T1000 (cell line): ENCODE results near the gene PIGP.
A peak's percentile ranks its signal among the peaks of the same experiment; 100 is the strongest.
"Not testable (repeated sequence)": the region's sequence is repeated elsewhere in the genome, so short reads cannot be mapped to it uniquely, and the experiment has no call there.

Experiments
- DNase-seq: peaks from one replicate; lab custom pipeline; 2025; ENCODE audit warnings: mixed read lengths; lab: John Stamatoyannopoulos, UW

PIGP gene

DNA sequence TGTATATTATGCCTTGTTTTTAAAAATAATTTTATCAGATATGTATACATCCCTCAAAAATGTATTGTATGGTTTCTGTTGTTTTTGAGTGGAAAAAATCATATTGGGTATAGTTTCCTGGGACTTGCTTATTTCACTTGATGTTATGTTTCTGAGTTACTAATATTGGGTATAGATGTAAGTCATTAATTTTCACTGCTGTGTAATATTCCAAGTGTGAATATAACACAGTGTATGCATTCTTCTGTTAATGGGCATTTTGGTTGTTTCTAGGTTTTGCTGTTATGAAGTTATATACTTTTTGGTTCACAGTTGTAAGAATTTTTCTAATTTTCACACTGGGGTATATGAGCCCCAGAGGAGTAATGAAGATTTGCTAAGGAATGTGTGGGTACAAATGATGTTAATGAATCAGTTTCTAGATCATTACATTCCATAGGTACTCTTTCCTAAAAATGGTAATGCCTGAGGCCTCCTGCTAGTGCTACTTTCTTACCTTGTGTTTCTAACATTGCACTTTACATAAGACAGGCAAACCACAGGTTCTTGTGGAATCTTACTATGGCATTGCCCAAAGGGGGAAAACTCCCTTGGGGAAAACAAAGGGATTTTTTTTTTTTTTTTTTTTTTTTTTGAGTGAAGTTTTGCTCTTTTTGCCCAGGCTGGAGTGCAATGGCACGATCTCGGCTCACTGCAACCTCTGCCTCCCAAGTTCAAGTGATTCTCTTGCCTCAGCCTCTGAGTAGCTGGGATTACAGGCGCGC, 3.4 kb upstream of the PIGP start:
- DNase-seq: no peak

DNA sequence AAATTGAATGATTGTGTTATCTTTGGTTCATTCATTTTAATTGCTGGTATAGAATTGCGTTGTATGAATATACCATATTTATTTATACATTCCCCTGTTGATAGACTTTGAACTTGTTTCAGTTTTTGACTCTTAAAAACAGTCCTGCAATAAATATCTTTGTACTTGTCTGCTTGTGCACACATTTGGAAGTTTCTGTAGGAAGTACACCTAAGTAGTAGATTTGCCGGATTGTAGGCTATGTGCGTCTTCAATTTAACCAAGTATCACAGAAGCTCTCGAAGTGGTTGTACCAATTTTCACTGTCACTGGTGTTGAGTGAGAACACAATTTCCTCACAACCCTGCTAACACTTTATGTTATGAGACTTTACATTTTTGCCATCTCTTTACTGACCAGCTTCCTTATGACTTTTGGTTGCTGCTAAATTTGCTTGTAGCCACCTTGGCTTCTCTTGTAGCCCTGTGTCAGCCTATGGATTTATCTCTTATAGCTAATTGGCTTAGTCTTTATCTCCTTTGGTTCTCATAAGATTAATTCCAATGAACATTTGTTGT, 2.4 kb upstream of the PIGP start:
- DNase-seq: no peak

DNA sequence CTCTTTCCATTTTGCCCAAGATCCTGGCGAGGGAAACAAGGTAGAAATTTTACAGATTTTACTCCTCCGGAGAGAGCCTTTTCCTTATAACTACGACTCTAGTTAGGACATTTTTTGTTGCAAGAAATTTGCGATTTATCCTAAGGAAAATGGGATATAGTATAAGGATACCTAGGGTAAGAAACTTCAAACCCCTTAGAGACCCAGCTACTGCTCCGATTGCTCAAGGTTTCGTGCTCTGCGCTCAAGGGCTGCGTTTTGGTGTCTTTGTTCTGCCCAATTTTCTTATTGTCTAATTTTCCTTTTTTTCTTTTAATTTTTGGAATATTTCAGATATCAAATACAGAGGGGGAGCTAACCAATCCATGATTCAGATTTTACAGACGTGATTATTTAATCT, 1.7 kb upstream of the PIGP start:
- DNase-seq: no peak

DNA sequence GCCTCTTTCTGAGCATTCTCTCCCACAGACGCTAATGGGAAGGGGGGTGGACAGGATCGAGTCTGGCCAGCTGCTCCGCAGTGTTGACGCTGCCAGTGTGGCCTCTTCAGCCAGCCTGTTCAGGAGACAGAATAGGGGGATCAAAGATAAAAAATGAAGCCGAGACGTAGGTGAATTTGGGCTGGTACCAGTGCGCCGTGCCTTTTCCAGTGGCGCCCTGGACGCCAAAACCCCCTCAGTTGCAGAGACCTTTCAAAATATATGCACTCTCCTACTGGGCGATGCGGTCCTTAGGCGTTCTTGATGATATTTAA, 1.3 kb upstream of the PIGP start:
- no peak for DNase-seq

DNA sequence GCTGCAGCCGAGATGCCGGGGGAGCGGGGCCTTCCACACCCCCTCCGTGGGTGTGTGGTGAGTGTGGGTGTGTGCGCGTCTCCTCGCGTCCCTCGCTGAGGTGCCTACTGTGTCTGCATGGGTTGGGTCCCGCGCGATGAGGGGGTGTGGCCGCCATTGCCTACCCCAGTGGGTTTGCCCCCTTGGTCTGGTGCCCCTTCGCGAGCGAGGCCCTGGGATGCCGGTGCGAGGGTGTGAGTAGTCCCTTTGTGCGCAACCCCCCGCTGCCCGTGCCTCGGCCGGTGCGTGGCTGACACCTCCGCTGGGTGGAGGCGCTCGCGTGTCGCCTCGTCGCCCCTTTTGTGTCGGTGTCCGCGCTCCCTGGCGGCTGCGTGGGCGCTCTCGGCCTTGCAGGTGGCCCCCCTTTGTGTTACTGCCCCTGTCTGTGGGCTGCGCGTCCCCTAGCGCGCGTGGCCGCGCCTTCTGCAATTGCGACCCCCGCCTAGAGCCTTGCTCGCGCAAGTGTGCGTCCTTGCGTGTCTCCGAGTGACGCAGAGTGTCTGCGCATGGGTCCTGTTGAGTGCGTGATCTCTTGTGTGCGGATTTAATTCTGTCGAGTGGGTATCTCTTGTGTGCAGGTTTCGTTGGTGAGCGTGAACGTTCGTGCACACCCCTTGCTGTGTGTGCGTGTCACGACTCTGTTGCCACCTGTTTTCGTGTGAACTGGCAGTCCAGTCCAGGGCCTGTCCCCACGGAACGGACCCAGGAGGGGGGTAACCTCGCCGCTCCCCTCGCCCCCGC, 736 bp upstream of the PIGP start:
- DNase-seq: peak; percentile 38

DNA sequence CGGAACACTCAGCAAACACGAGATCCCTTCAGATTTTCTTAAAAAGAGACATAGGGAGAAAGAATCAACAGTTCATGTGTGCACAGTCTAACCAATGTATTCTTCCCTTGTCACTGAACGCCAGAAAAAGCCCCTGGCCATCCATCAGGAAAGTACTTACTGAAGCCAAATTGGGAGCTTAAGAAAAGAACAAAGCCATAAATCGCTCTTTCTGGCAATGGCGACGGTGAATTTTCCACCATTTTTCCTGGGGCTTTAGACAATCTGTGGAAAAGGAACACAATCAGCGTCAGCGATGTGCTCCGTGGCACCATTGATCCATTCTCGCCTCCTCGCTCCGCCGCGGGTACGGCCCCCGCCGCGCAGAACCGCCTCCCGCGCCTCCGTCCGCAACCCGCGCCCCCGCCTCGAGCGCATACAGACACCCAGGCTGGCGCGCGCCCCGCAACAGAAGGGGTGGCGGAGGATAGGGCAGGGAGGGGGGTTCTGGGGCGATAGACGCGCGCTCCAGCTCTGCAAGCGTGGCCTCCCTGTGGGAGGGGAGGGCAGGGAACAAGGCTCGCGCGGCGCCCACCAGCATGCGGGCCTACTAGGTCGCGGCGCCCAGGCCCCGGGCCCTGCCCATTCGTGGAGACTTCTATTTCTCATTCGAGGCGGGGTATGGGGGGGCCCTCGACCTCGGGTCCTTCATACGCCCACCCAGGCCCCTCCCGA, 440 bp downstream of the PIGP start:
- DNase-seq: peak; percentile 86

DNA sequence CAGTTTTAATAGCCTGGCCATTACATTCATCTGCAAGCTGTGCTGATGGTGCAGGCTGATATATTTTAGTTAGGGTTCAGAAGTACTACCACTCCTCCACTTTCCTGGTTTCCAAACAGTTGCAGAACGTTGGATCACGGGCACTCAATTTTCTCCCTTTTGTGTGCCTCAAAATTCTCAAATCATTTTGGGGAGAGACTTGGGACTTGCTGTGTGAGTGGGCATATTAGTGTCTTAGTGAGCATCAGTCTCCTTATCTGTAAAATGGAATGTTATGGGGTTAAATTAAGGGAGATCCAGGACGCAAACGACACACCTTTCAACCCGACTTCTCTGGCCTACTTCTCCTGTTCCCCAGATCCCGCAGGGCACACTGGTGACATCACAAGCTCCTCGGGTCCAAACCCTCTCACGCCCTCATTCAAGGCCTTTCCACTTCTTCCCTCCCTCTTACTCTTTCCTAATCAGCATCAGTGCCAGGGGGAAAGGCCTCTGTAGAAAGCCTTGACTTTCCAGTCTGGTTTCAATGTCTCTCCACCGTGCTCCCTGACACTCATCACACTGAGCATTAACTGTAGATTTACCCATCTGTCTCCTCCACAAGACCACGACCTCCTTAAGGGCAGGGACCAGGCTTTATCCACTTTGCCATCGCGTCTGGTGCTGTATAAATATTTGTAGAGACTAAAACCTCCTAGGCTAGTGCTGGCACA, 1.2 kb downstream of the PIGP start:
- DNase-seq: no peak

DNA sequence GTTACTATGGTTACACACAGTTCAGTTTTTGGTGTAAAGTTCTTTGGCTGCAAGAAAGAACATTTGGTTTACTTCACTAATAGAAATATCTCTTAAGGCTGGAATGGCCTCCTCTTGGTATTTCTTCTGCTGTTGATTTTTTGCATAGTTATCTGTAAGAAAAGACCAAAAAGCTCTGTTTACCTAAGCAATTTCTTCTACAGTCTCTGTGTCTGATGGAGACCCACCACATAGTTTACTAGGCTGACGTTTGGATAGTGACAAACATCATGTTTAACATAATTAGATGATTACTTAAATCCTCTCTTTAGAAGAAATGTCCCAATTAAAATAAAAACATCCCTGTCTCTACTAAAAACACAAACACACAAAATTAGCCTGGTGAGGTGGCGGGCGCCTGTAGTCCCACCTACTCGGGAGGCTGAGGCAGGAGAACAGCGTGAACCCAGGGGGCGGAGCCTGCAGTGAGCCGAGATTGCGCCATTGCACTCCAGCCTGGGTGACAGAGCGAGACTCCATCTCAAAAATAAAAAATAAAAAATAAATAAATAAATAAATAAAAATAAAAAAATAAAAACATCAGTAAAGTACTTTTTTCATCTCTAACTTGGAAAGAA, 7.2 kb downstream of the PIGP start:
- DNase-seq: no peak

DNA sequence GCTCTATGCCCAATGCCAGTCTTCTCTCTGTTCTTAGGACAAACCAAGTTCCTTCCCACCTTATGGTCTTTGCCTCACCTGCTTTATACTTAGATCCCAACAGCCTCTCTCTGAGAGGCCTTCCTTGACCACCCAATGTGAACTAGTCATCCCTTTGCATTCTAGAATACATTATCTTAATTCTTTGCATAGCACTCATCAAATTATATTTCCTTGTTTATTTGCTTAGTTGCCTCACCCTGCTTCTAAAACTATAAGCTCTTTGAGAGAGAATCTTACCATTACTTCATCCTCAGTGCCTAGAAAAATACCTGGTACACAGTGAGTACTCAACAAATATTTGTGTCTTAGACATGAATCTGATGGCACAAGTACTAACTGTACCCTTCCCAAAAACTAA, 8.0 kb downstream of the PIGP start:
- DNase-seq: no peak

DNA sequence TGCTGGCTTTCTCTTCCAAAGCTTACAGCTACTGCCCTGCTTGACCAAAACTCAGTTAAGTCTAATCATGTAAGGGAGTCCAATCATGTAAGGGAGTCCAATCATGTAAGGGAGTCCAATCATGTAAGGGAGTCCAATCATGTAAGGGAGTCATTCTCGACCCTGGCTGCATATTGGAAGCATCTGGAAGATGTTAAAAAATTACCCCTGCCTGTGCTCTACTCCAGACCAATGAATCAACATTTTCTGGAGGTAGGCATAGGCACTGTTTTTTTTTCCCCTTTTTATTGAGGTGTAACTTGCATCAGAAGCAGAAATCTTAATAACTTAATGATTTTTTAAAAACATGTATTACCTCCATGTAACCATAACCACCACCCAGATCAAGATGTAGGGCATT, 9.4 kb downstream of the PIGP start:
- DNase-seq: no peak

DNA sequence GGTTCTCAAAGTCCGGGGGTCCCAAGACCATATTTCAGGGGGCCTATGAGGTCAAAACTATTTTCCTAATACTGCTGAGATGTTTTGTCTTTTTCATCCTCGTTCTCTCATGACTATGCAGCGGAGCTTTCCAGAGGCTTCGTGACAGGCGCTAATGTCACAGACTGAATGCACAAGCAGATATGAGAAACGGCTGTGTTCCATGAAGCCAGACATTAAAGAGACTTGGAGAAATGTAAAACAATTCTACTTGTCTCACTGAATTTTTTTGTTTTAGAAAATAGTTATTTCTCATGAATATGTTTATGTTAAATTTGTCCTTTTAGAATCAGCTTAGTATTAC, 10.3 kb downstream of the PIGP start:
- DNase-seq: no peak

DNA sequence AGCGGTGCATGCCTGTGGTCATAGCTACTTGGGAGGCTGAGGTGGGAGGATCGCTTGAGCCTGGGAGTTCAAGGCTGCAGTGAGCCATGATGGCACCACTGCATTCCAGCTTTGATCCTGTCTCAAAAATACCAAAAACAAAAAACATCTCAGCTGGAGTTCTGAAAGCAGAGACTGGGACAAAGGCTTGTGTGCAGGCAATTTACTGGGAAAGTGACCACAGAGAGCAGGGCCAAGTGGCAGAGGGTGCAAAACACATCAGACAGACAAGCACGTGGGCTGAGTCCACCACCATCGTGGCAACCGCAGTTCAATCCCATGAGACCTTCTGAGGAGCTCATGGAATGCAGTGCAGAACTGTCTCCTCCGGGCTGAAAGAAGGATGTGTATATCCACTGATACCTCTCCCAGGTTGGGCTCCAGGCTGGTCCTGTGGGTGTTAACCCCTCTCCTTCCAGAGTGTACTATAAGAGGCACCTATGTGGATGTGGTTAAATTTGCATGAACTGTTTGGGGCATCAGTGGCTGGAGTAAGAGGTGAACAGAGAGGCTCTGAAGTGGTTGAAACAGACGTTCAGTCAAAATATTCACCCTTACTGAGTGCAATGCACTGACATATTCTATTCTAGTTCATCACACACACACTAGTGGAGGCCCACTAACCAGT, 10.8 kb downstream of the PIGP start:
- no peak for DNase-seq

DNA sequence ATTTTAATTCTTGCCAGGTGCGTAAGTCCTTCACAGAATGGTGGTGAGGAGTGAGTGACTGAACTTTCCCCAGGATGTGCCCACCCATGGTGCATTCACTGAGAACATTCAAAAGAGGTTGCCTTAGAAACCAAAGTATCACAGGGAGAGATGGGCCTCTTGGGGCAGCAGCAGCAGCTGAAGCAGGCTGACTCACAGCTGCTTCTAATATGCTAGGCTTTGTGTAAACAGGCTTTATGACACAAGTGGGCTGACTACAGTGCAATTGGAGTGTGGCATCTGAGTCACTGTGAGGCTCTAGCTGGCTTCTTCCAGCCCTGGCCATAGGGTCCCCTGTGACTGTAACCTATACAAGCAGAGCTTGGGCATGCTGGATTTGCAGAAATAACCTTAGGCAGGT, 12.6 kb downstream of the PIGP start:
- peak; percentile 82 for DNase-seq

DNA sequence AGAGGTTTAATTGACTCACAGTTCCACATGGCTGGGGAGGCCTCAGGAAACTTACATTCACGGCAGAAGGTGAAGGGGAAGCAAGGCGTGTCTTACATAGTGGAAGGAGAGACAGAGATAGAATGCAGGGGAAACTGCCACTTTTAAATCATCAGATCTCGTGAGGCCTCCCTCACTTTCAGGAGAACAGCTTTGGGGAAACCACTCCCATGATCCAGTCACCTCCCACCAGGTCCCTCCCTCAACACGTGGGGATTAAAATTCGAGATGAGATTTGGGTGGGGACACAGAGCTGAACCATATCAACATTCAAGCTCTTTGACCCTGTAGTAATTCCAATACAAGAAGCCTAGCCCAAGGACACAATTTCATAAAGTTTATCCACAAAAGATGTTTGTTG, 13.7 kb downstream of the PIGP start:
- no peak for DNase-seq

DNA sequence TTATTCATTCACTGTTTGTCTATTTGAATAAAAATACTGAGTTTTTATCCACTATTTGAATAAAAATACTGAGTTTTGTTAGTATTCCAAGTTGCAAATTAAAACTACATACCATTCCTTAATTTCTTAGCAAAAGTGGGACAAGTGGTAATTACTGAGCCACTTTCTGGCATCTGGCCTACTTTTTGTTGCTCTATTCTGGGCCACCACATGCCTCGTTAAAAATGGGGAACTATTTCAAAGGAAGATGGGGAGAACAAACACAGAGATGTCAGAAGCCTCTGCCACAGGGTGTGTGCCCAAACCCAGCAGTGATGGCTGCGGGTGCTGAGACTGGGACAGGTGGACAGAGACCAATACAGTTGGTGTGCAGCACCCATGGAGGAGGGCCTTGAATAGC, 14.6 kb downstream of the PIGP start:
- no peak for DNase-seq

DNA sequence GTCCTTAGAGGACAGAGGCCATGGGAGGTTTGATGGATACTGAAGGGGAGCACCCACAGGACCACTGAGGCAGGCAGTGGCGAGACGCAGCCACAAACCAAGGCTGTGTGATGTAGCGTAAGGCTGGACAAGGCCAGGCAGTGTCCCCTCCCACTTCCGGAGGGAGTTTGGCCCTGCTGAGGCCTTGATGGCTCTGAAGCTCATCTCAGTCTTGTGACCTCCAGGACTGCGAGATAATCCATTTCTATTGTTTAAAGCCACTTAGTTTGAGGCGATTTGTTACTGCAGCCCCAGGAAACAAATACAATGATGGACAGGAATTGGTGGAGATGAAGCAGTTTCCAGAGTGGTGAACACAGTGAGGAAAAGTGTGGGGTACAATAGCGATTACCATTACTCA, 15.3 kb downstream of the PIGP start:
- no peak for DNase-seq

DNA sequence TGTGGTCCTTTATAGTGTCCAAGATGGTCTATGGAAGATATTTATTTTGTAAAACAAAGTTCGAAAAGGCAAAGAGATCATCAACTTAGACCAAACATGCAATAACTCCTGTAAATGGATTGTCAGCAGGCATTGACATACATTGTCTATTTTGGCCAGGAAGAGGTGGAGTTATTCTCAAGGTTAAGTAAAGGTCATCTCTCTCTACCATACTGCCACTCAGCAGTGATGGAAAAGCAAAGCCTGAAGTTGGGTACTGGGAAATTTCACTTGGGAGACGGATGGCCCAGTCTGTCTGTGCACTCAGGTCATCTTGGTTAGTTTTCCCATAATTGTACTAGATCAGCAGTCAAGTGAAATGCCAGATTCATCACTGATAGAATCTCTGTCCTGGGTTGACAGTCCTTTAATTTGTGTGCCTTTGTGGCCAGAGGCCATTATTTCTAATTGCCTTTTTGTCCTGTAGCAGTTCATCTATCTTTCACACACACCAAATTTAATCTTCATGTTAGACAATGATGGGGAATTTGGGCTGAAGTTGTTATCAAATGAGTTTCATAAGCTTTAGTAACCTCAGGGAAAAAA, 17.5 kb downstream of the PIGP start:
- DNase-seq: no peak

DNA sequence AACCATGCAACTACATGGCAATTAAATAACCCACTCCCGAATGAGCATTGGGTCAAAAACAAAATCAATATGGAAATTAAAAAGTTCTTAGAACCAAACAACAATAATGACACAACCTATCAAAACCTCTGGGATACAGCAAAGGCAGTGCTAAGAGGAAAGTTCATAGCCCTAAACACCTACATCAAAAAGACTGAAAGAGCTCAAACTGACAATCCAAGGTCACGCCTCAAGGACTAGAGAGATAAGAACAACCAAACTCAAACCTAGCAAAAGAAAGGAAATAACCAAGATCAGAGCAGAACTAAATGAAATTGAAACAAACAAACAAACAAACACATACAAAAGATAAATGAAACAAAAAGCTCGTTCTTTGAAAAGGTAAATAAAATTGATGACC, 23.1 kb downstream of the PIGP start:
- not testable (repeated sequence) for DNase-seq

DNA sequence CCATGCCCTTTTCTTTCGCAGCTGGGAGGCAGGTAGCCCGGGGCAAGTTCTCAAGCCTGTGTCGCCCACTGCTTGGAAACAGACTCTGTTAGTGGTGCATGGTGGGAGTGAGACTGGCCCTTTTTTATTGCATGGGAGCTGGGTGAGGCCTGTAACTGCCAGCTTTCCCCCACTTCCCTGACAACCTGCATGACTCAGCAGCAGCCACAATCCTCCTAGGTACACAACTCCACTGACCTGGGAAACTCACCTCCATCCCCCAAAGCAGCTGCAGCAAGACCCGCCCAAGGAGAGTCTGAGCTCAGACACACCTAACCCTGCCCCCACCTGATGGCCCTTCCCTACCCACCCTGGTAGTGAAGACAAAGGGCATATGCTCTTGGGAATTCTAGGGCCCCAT, 25.8 kb downstream of the PIGP start:
- DNase-seq: no peak

DNA sequence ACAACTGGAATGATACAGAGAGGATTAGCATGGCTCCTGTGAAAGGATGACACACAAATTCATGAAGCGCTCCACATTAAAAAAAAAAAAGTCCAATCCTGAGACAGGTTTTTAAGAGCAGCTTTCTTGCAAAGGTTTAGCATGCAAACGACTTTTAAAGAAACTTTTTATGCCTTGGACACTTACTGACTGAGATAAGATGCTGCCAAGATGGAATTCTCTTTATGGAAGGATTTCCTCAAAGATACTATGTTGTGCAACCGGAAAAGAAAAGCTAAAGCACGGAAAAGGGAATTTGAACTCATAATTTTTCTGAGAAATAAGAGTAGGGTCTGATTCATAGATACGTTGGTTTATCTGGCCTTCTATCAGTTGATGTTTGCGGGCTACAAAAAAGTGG, 27.3 kb downstream of the PIGP start:
- no peak for DNase-seq

DNA sequence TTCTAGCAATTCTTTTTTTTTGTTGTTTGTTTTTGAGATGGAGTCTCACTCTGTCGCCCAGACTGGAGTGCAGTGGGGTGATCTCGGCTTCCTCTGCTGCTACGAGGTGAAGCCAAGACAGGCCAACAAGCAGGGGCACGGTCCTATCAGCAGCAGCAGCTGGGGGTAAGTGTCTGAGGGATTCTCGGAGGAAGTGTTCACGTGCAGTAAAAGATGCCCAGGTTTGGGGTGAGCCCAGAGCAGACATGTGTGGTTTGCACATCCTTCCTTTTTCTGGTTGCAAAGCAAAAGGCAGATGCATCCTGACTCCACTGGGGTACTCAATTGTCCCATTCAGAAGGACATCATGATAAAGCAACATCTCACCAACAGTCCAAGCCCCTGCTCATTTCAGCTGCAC, 27.7 kb downstream of the PIGP start:
- no peak for DNase-seq
